Amniotic epithelial cell (primary cell): ENCODE results near the gene GRPEL2.

Experiments
- DNase-seq: peaks from one replicate; pipeline ENCODE4 v3.0.0-alpha.2; 2010; ENCODE audit warnings: low read depth

Gene GRPEL2, protein sequence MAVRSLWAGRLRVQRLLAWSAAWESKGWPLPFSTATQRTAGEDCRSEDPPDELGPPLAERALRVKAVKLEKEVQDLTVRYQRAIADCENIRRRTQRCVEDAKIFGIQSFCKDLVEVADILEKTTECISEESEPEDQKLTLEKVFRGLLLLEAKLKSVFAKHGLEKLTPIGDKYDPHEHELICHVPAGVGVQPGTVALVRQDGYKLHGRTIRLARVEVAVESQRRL

GRCh38 chr5:149345147-149345891 is at the start of gene GRPEL2:
TSS of gene GRPEL2 (plus strand) at chr5:149345499. CDS start at chr5:149345540, 41 bp downstream.
- peak; percentile 97 for DNase-seq

DNA sequence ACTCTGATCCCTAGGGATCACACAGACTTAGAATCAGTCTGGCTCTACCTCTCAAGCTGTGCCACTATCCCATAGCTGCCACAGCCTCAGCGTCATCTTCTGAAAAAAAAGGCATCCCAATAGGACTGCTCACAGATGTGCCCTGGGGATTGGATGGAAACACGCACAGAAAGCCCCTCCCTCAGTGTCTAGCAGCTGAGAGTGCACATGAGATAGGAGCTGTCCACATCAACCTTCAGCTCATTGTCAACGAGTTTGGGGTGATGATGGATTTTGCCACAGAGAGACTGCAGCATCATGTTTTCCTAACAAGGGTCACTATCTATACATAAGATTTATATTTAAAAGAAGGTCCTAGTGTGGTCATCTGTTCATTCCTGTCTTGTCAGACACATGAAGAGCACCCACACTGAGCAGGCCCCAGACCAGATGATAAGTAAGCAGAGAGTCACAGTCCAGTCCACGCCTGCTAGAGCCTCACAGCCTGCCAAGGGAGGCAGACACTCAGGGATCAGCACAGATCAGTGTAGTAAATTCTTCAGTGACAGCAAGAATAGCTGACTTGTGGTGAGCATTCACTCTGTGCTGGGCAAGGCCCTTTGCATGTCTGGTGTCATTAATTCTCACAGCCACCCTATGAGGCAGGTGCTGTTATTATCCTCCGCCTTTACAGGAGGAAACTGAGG is 47.8 kb upstream of the GRPEL2 start:
- DNase-seq, result peak; percentile 53

- DNase-seq, result peak; percentile 28
These were observed 47.1 kb upstream of the GRPEL2 start for GRCh38 chr5:149298163-149298562.

DNA sequence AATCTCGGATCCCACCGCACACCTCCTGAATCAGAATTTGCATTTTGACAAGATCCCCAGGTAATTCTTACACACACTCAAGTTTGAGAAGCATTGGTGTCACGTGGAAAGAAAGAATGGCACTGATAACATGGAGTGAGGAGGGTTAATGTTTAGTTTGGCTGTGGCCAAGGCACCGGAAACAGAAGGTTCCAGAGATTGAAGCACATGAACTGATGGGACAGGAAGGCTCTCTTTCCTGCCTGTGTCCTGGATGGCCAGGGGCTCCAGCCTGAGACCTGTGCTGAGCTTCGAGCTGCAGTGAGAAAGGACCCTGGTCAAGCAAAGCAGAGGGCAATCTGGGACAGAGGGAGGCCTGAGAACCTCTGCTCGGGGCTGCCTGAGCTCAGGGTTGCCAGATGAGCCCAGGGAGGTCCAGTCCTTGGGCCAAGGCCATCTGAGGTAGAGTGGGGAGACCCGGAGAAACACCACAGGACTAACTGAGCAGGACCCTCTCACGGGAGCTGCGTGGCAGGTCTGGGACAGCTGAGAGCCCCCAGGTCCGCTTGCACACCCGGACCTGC is 46.4 kb upstream of the GRPEL2 start:
- DNase-seq, result no peak

DNA sequence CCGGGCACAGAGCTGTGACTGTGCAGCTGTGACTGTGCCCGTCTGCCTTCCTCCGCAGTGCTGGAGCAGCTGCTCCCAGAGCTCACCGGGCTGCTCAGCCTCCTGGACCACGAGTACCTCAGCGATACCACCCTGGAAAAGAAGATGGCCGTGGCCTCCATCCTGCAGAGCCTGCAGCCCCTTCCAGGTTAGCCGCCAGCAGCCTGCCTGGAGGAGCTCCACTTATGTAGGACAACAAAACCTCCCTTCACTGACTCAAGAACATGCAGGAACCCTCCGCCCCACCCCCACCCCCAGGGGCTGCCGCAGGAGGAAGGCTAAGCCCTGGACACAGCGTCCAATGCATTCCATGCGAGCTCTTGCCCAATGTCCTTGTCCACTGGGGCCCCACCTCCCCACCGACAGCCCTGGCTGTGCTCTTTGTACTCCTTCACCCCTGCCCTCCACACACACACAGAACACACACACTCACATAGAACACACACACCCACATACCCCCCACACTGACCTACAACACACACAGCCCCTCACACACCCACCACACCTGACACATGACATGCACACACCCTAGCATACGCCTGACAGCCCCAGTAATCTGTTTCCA is 45.7 kb upstream of the GRPEL2 start:
- DNase-seq, result peak; percentile 71

DNA sequence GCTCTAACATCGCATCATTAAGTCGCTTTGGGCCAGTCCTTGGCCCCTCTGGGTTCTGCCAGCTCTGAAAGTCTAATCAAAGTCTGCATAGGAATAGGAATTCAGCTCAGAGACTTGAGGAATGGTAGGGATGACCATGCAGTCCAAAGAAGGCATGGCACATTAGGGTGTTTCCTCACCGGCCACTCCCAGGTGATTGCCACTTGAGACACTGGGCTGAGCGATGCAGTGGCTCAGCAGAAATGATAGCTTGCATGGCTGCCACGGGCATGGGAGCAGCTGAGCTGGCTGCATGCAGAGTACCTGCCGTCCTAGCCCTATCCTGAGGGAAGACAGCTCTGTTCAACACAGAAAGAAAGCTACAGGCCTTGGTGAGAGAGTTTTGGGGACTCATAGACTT is 44.9 kb upstream of the GRPEL2 start:
- no peak for DNase-seq

GRCh38 chr5:149301049-149301743 is 44.1 kb upstream of the GRPEL2 start:
- DNase-seq, result no peak

DNA sequence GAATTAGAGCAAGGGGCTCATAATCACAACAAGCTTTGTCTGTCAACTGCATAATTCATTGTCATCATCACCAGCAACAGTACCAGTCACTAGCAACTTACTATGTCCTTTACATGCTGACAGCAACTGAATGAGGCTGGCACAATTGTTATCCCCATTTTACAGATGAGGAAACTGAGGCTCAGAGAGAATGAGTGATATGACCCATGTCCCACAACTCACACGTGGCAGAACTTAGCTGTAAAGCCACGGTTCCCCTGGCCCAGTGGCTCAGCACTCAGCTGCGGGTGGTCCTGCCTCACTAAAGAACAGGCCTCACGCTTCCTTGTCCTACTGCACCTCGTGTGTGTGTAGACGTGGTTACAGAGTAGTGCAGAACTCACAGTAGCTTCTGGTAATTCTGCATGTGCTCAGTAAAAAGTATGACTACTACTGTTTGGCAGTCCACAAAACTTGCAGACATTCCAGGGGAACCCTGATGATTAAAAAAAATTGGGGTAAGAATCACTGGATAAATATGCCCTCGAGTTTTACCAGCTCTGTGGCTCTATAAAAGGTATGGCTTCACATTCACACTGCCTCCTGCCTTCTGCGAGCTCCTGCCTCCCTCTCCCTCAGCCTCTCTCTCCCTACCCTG is 43.4 kb upstream of the GRPEL2 start:
- DNase-seq, result peak; percentile 49

- no peak for DNase-seq
These were observed 42.7 kb upstream of the GRPEL2 start for GRCh38 chr5:149302641-149303040.

DNA sequence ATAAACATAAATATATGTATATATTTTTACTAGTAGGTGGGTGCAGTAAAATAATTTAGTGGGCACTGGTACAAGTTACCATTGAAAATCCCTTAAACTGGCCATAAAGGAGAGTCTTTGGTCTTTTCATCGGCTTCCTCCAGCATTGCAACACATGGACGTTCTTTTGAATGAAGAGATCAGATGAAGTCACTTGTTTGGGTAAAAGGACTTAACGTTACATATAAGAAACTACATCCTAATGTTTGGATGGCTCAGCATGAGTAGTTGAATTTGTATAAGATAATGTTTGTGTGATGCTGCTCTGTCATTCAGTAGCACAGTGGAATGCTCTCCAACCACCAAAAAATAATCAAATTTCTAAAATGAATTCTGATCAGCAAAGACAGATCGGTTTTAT is 42.1 kb upstream of the GRPEL2 start:
- DNase-seq, result no peak

DNA sequence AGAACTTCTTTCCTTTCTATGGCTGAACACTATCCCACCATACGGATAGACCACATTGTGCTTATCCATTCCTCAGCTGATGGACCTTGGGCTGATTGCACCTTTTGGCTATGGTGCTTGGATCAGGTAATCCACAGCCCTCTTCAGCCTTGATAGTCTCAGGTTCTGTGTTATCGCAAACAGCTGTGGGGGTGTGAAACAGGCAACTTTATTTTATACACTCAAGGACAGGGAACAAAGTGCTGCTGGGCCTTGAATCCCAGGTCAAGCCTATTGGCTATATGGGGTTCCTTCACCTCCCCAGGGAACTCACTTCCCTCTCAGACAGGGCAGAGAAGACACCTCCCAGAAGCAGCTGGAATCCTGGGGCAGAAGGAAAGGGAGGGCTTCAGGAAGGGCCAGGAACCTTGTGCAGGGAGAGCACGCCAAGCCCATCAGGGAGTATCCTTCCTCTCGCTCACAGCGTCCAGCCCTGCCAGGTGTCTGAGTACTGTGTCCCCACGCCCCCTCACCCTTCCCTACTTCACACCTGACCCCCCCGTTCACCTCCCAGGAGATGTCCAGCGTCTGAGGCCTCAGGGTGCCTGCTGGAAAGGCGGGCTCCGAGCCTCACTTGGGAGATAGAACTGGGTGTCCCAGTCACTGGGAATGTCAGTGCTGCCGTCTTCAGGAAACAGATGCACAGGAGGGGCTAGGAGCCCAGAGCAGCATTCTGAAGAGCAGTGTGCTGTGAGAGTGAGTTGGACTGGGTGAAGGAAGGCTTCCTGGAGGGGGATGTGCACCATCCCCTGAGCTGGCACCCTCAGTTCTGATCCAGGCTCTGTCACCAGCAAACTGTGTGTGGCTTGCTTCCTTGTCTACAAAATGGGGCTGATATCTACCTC is 40.9 kb upstream of the GRPEL2 start:
- DNase-seq, result no peak

DNA sequence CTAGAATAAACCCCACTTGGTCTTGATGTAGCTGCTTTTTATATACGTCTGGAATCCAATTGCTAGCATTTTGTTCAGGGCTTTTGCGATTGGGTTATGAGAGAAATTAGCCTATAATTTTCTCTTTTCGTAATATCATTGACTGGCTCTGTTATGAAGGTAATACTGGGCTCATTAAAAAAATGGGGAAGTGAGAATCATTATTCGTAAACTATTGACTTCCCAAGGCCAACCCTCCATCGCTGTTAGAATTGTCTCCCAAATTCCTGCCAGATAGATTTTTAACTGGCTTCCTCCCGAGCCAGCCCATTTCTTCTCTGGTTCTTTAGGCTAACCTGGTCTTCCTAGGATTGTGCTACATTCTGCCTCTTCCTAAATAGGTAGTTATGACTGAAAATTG is 35.9 kb upstream of the GRPEL2 start:
- DNase-seq, result no peak

GRCh38 chr5:149310488-149310887 is 34.8 kb upstream of the GRPEL2 start:
- DNase-seq, result no peak

GRCh38 chr5:149310947-149311658 is 34.2 kb upstream of the GRPEL2 start:
- DNase-seq, result peak; percentile 90

GRCh38 chr5:149313151-149313841 is 32.0 kb upstream of the GRPEL2 start:
- DNase-seq, result no peak

GRCh38 chr5:149314571-149315111 is 30.7 kb upstream of the GRPEL2 start:
- DNase-seq, result no peak

- DNase-seq, result no peak
These were observed 29.5 kb upstream of the GRPEL2 start for GRCh38 chr5:149315753-149316152.

GRCh38 chr5:149317281-149318048 is 27.8 kb upstream of the GRPEL2 start:
- DNase-seq, result peak; percentile 49
